Measurements from ENCODE around the gene PCDHGB2.
"Not testable (repeated sequence)": the region's sequence is repeated elsewhere in the genome, so short reads cannot be mapped to it uniquely, and the experiment has no call there.

Gene PCDHGB2

GRCh38 chr5:141359790-141360426 lies at the start of gene PCDHGB2:
TSS of gene PCDHGB2 (plus strand) at chr5:141359994. CDS start at chr5:141360136, 142 bp downstream.
- DNase-seq, result peak; percentile 50

- DNase-seq, result no peak
These were observed 46.1 kb upstream of the PCDHGB2 start for GRCh38 chr5:141313711-141314110.

- DNase-seq, result not testable (repeated sequence)
These were observed 42.8 kb upstream of the PCDHGB2 start for GRCh38 chr5:141316963-141317362.

- no peak for DNase-seq
These were observed 40.6 kb upstream of the PCDHGB2 start for GRCh38 chr5:141319202-141319601.

GRCh38 chr5:141319699-141320098 lies 40.1 kb upstream of the PCDHGB2 start:
- DNase-seq, result no peak

GRCh38 chr5:141320225-141321169 lies 39.3 kb upstream of the PCDHGB2 start, which contains the start of gene TAF7:
TSS of gene TAF7 (minus strand) at chr5:141320784. CDS start at chr5:141320044, 740 bp downstream.
- peak; percentile 94 for DNase-seq

- DNase-seq, result no peak
These were observed 37.5 kb upstream of the PCDHGB2 start for GRCh38 chr5:141322261-141322660.

GRCh38 chr5:141326088-141326854 lies 33.5 kb upstream of the PCDHGB2 start:
- peak; percentile 74 for DNase-seq

- no peak for DNase-seq
These were observed 31.6 kb upstream of the PCDHGB2 start for GRCh38 chr5:141328231-141328630.

GRCh38 chr5:141330299-141331080 lies 29.3 kb upstream of the PCDHGB2 start, which contains the start of gene PCDHGA1:
TSS of gene PCDHGA1 (plus strand) at chr5:141330514.
- DNase-seq, result peak; percentile 30

- DNase-seq, result not testable (repeated sequence)
These were observed 27.2 kb upstream of the PCDHGB2 start for GRCh38 chr5:141332571-141332970.

- DNase-seq, result no peak
These were observed 21.1 kb upstream of the PCDHGB2 start, which contains the start of gene PCDHGA2 for GRCh38 chr5:141338538-141339306. TSS of gene PCDHGA2 (plus strand) at chr5:141338760.

GRCh38 chr5:141340781-141341354 lies 18.9 kb upstream of the PCDHGB2 start:
- not testable (repeated sequence) for DNase-seq

GRCh38 chr5:141342773-141343172 lies 17.0 kb upstream of the PCDHGB2 start:
- DNase-seq, result no peak

GRCh38 chr5:141343242-141343952 lies 16.4 kb upstream of the PCDHGB2 start, which contains the start of gene PCDHGA3:
TSS of gene PCDHGA3 (plus strand) at chr5:141343829. CDS start at chr5:141344034, 205 bp downstream.
- DNase-seq, result peak; percentile 9

GRCh38 chr5:141343953-141344463 lies 15.8 kb upstream of the PCDHGB2 start:
- no peak for DNase-seq

GRCh38 chr5:141345327-141345726 lies 14.5 kb upstream of the PCDHGB2 start:
- no peak for DNase-seq

- not testable (repeated sequence) for DNase-seq
These were observed 13.8 kb upstream of the PCDHGB2 start for GRCh38 chr5:141346017-141346416.

GRCh38 chr5:141349917-141350619 lies 9.7 kb upstream of the PCDHGB2 start, which contains the start of gene PCDHGB1:
TSS of gene PCDHGB1 (plus strand) at chr5:141350099. CDS start at chr5:141350261, 162 bp downstream.
- DNase-seq, result peak; percentile 41
